ENCODE measurements around the gene SAP30BP. TPM values are rescaled to one million over a fixed set of nuclear protein-coding genes. Genes with fewer than 3 reads are reported as not detected.

Gene SAP30BP
- total and polyA plus RNA-seq, 2 donors (not counting 1 experiment from before 2014, with no cell fraction given): 143 to 148 TPM

DNA sequence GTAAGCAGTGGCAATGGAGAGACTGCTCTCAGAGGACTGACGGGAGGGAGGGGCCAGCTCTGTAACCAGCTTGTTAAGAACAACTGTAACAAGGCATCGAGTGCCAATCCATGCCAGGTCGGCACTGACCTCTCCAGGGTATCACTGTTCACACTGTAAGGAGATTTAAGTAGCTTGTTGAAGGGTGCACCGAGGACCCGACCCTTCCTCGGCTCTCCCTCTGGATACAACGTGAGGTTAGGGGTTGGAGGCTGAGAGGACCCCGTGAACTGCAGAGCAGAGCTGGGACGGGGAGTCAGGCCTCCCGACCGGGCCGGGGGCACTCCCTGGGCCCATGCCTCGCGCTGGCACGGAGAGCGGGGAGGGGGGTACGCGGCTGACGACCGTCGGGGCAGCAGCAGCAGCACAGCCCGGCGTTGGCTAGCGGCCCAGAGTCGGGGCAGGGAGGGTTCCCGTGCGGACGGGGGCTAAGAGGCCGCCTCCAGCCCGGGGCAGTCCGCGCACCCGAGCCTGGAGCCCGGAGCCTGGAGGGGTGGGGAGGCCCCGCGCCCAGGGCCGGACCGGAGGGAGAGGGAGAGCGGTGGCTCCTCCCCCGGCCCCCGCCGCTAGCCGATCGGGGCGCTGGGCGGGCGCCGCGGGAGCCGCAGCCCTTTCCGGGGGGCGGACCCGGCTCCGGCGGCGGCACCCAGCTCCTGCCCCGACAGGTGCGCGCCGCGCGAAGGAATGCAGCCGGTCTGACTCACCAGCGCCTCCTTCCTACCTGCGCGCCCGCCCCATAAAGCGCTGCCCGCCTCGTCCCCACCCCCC is 53.7 kb downstream of the SAP30BP start, which contains the start of gene ITGB4:
TSS of gene ITGB4 (plus strand) at position 804 of the 807 bp plus-strand sequence. CDS start 3,245 bp downstream, outside the sequence.
- ChIA-PET POLR2A (interaction anchor here (0.6 to 1.1 kb wide), 2 partner anchors 10 to 258 kb away, joined by 3 read pairs; partner anchors contain the start of genes ACOX1 and TEN1), CTCF (interaction anchor here (1.0 to 4.4 kb wide), 5 partner anchors 28 to 120 kb away, joined by 3 to 16 read pairs (median 5); partner anchors contain the start of gene SMIM5)
- peaks cover 0 to 30% (median 4%) of the 10 kb centered on the region in 4 experiments for H3K27me3 ChIP-seq (replicated peaks in 1 of 4; ENCODE audit: control extremely low read depth in 1 of 4, control insufficient read depth in 3 of 4, insufficient read depth in 4 of 4, low read length in 3 of 4)
- H3K9ac ChIP-seq (ENCODE audit: low read length): peak within 1 kb of the TSS; percentile 60
- H3K4me1 Mint-ChIP-seq: peaks cover 7% of the 10 kb centered on the region
- H3K27ac Mint-ChIP-seq: no peak within 1 kb of the TSS
- H2AFZ ChIP-seq (ENCODE audit: insufficient read depth, low read depth, low read length, poor library complexity, severe bottlenecking): peak within 1 kb of the TSS; percentile 76
- peak within 1 kb of the TSS; percentile 86 for H3K4me2 ChIP-seq (replicated peaks; ENCODE audit: low read depth, low read length, poor library complexity, severe bottlenecking)
- no peak within 1 kb of the TSS for H3K27ac ChIP-seq (ENCODE audit: low read length in 2 of 2)
- TF ChIP-seq, protein P1, sequence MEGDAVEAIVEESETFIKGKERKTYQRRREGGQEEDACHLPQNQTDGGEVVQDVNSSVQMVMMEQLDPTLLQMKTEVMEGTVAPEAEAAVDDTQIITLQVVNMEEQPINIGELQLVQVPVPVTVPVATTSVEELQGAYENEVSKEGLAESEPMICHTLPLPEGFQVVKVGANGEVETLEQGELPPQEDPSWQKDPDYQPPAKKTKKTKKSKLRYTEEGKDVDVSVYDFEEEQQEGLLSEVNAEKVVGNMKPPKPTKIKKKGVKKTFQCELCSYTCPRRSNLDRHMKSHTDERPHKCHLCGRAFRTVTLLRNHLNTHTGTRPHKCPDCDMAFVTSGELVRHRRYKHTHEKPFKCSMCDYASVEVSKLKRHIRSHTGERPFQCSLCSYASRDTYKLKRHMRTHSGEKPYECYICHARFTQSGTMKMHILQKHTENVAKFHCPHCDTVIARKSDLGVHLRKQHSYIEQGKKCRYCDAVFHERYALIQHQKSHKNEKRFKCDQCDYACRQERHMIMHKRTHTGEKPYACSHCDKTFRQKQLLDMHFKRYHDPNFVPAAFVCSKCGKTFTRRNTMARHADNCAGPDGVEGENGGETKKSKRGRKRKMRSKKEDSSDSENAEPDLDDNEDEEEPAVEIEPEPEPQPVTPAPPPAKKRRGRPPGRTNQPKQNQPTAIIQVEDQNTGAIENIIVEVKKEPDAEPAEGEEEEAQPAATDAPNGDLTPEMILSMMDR (IDR thresholded peaks at IDR 0.05): no peak
- TF ChIP-seq EZH2 (IDR thresholded peaks at IDR 0.05; ENCODE audit: borderline replicate concordance, insufficient read depth, low read depth, low read length, poor library complexity, severe bottlenecking): no peak
- H3K4me3 Mint-ChIP-seq: peak within 1 kb of the TSS; percentile 83
- H4K20me1 ChIP-seq (ENCODE audit: control insufficient read depth, insufficient read depth, low read length, poor library complexity, severe bottlenecking): no peaks in the 10 kb centered on the region
- peaks cover 14% of the 10 kb centered on the region for H3K27me3 Mint-ChIP-seq
- H3K9me3 ChIP-seq (ENCODE audit: control extremely low read depth in 1 of 3, control insufficient read depth in 2 of 3, insufficient read depth in 1 of 3, low read length in 2 of 3): peaks cover 0 to 6% (median 0%) of the 10 kb centered on the region in 3 donors
- H3K9me3 Mint-ChIP-seq (ENCODE audit: insufficient read depth): no peaks in the 10 kb centered on the region
- intact Hi-C loops (cut with micrococcal nuclease): no loop called here
- ATAC-seq (ENCODE audit: low read depth) (peak; percentile 93), DNase-seq (peak; percentile 73)
- no peaks in the 10 kb centered on the region for H3K36me3 ChIP-seq (replicated peaks in 1 of 2; ENCODE audit: control extremely low read depth in 1 of 2, control insufficient read depth in 1 of 2, extremely low read depth in 1 of 2, insufficient read depth in 2 of 2, low read length in 1 of 2)
- peaks cover 5 to 11% of the 10 kb centered on the region in 2 donors for H3K4me1 ChIP-seq (ENCODE audit: control insufficient read depth in 2 of 2, insufficient read depth in 2 of 2, low read length in 2 of 2)
- H3K79me2 ChIP-seq (ENCODE audit: control insufficient read depth, insufficient read depth, low read length): no peaks in the 10 kb centered on the region
- WGBS (ENCODE audit: insufficient coverage): 3% methylated on average over 70 of the region's 70 CpGs
- H3K4me3 ChIP-seq (ENCODE audit: control extremely low read depth in 1 of 5, extremely low read depth in 1 of 5, insufficient read depth in 1 of 5, low read depth in 2 of 5, low read length in 4 of 5): peak within 1 kb of the TSS in 4 of 5 experiments; percentile 28 to 60 (median 50)
